ENCODE results near the gene CLEC14A. TPM values are rescaled to one million over a fixed set of nuclear protein-coding genes. Genes with fewer than 3 reads are reported as not detected.

CLEC14A gene
- total and polyA plus RNA-seq, 9 of the 15 experiments (the other 6 are each of a cell fraction or from before 2014, with no cell fraction given), result not detected

DNA sequence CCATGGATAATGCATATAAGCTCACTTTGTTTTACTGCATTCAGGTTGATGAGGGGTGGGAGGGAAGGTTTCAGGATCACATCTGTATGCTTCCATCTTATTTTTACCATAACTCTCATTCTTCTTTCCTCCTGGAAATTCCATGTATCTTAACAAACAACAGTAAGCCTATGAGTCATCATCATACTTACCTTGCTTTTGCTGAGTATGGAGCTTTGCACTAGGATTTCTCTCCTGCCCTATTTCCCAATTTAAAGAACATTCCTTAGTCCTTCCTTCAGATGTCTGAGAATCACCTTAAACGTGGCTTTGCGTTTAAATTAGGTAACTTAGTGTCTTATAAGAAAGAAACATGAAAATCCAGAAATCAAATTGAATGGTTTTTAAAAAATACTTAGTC, 1.6 kb upstream of the CLEC14A start:
- CTCF ChIA-PET (ENCODE audit: low intra/inter-chr PET ratio), result no interaction called here
- in situ Hi-C loops (cut with MboI), result no loop called here

More for the DNA sequence above, 1.6 kb upstream of the CLEC14A start:
- TF ChIP-seq SRSF3 (IDR thresholded peaks at IDR 0.05; ENCODE audit: insufficient read depth, low read length) (no peak), TCFL5 (CRISPR knock-in tag; conservative IDR thresholded peaks at IDR 0.05) (no peak), FOXK2 (conservative IDR thresholded peaks at IDR 0.05 in 1 of 2, IDR thresholded peaks at IDR 0.05 in 1 of 2; ENCODE audit: low read depth in 2 of 2) (no peak), ZNF263 (CRISPR knock-in tag; IDR thresholded peaks at IDR 0.05; ENCODE audit: borderline replicate concordance) (no peak), ELF2 (CRISPR knock-in tag; IDR thresholded peaks at IDR 0.05) (no peak), SMC3 (conservative IDR thresholded peaks at IDR 0.05; ENCODE audit: insufficient read depth, low read depth, low read length) (no peak), ZBTB7A (IDR thresholded peaks at IDR 0.05; ENCODE audit: borderline replicate concordance, control insufficient read depth, low read depth, low read length) (no peak), MEF2D (tag; conservative IDR thresholded peaks at IDR 0.05; ENCODE audit: low read depth) (no peak), SRSF9 (IDR thresholded peaks at IDR 0.05; ENCODE audit: borderline replicate concordance, low read depth, low read length) (no peak), FOSL1 (tag; conservative IDR thresholded peaks at IDR 0.05) (no peak), LEF1 (IDR thresholded peaks at IDR 0.05) (no peak), ELF4 (CRISPR knock-in tag; IDR thresholded peaks at IDR 0.05) (no peak), ZFP1 (CRISPR knock-in tag; IDR thresholded peaks at IDR 0.05) (no peak), BRF1 (IDR thresholded peaks at IDR 0.05; ENCODE audit: borderline replicate concordance, extremely low read depth, insufficient read length) (no peak), ZBTB2 (IDR thresholded peaks at IDR 0.05) (no peak), HIVEP1 (CRISPR knock-in tag; IDR thresholded peaks at IDR 0.05) (no peak)
- TF ChIP-seq, protein P1, sequence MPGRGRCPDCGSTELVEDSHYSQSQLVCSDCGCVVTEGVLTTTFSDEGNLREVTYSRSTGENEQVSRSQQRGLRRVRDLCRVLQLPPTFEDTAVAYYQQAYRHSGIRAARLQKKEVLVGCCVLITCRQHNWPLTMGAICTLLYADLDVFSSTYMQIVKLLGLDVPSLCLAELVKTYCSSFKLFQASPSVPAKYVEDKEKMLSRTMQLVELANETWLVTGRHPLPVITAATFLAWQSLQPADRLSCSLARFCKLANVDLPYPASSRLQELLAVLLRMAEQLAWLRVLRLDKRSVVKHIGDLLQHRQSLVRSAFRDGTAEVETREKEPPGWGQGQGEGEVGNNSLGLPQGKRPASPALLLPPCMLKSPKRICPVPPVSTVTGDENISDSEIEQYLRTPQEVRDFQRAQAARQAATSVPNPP (IDR thresholded peaks at IDR 0.05; ENCODE audit: borderline replicate concordance, insufficient read depth, insufficient read length), result no peak
- WGBS (ENCODE audit: insufficient coverage, low coverage, missing lambda C conversion rate), result 0% methylated on average over 2 of the region's 2 CpGs
- POLR2A ChIA-PET, result no interaction called here
- H3K9ac ChIP-seq (ENCODE audit: insufficient read depth in 1 of 2, low read depth in 2 of 2, low read length in 2 of 2), result no peak overlapping the region
- FAIRE-seq (no peak), DNase-seq (ENCODE audit: extremely low read depth in 1 of 4, low spot score in 3 of 4) (no peak), ATAC-seq (no peak)
- no peak overlapping the region for H3K4me3 ChIP-seq
- H3K27me3 ChIP-seq (ENCODE audit: control insufficient read depth in 2 of 2, insufficient read depth in 2 of 2, low read length in 2 of 2), result no peaks in the 10 kb centered on the region
- no peaks in the 10 kb centered on the region for H3K9me3 ChIP-seq (replicated peaks; ENCODE audit: control insufficient read depth, insufficient read depth, low read depth, low read length)
- H3K4me1 ChIP-seq (replicated peaks in 1 of 2; ENCODE audit: control insufficient read depth in 2 of 2, insufficient read depth in 2 of 2, low read length in 2 of 2), result no peaks in the 10 kb centered on the region
- intact Hi-C loops (cut with micrococcal nuclease), result no loop called here
- H4K20me1 ChIP-seq (replicated peaks; ENCODE audit: control insufficient read depth, insufficient read depth, low read length), result no peaks in the 10 kb centered on the region
- H3K79me2 ChIP-seq (ENCODE audit: control insufficient read depth, insufficient read depth, low read length), result no peaks in the 10 kb centered on the region
- H3K27ac ChIP-seq (ENCODE audit: extremely low read depth, low read depth, low read length), result no peak overlapping the region
- no peak overlapping the region for H2AFZ ChIP-seq (ENCODE audit: low read depth, low read length)
- BruUV-seq (replicated peaks), result no TSS peak
- H3K4me2 ChIP-seq (ENCODE audit: insufficient read depth, low read length), result no peak overlapping the region
- no peaks in the 10 kb centered on the region for H3K36me3 ChIP-seq (ENCODE audit: control insufficient read depth, insufficient read depth, low read length)
- no peaks in the 10 kb centered on the region for H3K9me1 ChIP-seq (ENCODE audit: control insufficient read depth, insufficient read depth, low read length)
